Measurements from ENCODE around the gene FABP3. TPM values are rescaled to one million over a fixed set of nuclear protein-coding genes. Genes with fewer than 3 reads are reported as not detected.

Gene FABP3
- total RNA-seq, 1 donor = 60.6 TPM

GRCh38 chr1:31372751-31373055 lies 173 bp downstream of the FABP3 start:
- TF ChIP-seq CTCF (IDR thresholded peaks at IDR 0.05; ENCODE audit: insufficient read depth, low read length) = no peak
- DNase-seq (ENCODE audit: low read depth) = no peak
- H3K4me3 ChIP-seq (ENCODE audit: low read depth, low read length) = peak overlapping the region; percentile 63

DNA sequence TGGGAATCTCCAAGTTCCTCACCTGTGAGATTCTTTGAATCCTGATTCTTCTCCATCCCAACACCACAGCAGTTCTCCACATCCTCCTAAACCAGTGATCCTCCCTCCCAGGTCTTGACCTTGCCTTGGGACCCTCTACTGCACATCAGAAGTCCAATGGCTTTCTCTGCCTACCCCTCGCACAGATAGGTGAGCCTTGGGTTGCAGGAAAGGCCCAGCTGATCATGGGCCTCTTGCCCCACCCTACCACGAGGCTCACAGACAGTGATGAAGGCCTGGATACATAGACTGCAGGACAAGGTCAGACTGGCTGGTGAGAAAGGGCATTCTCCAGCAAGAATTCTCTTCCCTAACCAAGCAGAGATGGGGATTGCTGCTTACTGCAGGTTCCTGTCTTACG lies 825 bp downstream of the FABP3 start:
- no peak for TF ChIP-seq CTCF (IDR thresholded peaks at IDR 0.05; ENCODE audit: insufficient read depth, low read length)
- DNase-seq (ENCODE audit: low read depth) = no peak
- H3K4me3 ChIP-seq (ENCODE audit: low read depth, low read length) = peak overlapping the region; percentile 63

GRCh38 chr1:31371121-31371959 lies 1.5 kb downstream of the FABP3 start:
- TF ChIP-seq CTCF (IDR thresholded peaks at IDR 0.05; ENCODE audit: insufficient read depth, low read length) = no peak
- no peak for DNase-seq (ENCODE audit: low read depth)
- peak overlapping the region; percentile 63 for H3K4me3 ChIP-seq (ENCODE audit: low read depth, low read length)

GRCh38 chr1:31370565-31370964 lies 2.3 kb downstream of the FABP3 start:
- no peak for DNase-seq (ENCODE audit: low read depth)
- no peak for TF ChIP-seq CTCF (IDR thresholded peaks at IDR 0.05; ENCODE audit: insufficient read depth, low read length)
- no peak overlapping the region for H3K4me3 ChIP-seq (ENCODE audit: low read depth, low read length)

DNA sequence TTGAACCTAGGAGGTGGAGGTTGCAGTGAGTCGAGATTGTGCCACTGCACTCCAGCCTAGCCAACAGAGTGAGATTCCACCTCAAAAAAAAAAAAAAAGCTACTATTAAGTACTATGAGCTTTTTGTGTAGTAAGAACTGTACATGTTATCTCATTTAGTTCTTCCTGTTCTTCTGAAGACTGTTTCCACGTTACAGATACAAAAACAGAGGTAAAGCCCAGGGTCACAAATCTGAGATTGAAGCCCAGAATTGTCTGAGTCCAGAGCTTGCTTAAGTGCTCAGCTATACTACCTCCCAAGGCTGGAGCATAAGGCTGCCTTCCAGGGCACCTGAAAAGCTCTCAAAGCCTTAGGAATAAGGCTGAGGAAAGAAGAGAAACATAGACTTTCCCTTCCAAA lies 2.9 kb downstream of the FABP3 start:
- no peak overlapping the region for H3K4me3 ChIP-seq (ENCODE audit: low read depth, low read length)
- TF ChIP-seq CTCF (IDR thresholded peaks at IDR 0.05; ENCODE audit: insufficient read depth, low read length) = no peak

GRCh38 chr1:31368611-31369107 lies 4.2 kb downstream of the FABP3 start:
- DNase-seq (ENCODE audit: low read depth) = no peak
- no peak for TF ChIP-seq CTCF (IDR thresholded peaks at IDR 0.05; ENCODE audit: insufficient read depth, low read length)
- no peak overlapping the region for H3K4me3 ChIP-seq (ENCODE audit: low read depth, low read length)

More for the DNA sequence above, 2.9 kb downstream of the FABP3 start:
- no peak for DNase-seq (ENCODE audit: low read depth)

Data from fibroblast of the aortic adventitia (primary cell).